WTC11 (cell line): ENCODE measurements around the gene ENTPD1. TPM values are rescaled to one million over a fixed set of nuclear protein-coding genes. Genes with fewer than 3 reads are reported as not detected.
"Not testable (repeated sequence)": the region's sequence is repeated elsewhere in the genome, so short reads cannot be mapped to it uniquely, and the experiment has no call there.

Source experiments
- ATAC-seq: fragments of 200-7000 bp; cut with Tn5 transposase; 2 replicates; pipeline ENCODE4 v1.10.0; 2021; ENCODE audit warnings: mild to moderate bottlenecking, moderate library complexity
- CTCF ChIA-PET: fragments of 300-600 bp; sonication (Branson Sonifier 250); formaldehyde crosslinking; loops from one replicate; lab custom pipeline; 2021; ENCODE audit warnings: antibody characterized with exemption; lab: Charles Lee
- POLR2A ChIA-PET: fragments of 350-600 bp; sonication (Branson Sonifier 250); formaldehyde crosslinking; loops from one replicate; lab custom pipeline; 2021; ENCODE audit warnings: antibody characterized with exemption; lab: Charles Lee
- DNase-seq: peaks from one replicate; pipeline ENCODE4 v3.0.0; 2021; ENCODE audit warnings: low spot score
- H3K27ac Mint-ChIP-seq: 2 replicates; pipeline ENCODE4 v1.8.0; 2021; ENCODE audit warnings: mixed read lengths
- H3K27me3 Mint-ChIP-seq: 2 replicates; pipeline ENCODE4 v1.8.0; 2021; ENCODE audit warnings: low read depth, mild to moderate bottlenecking, moderate library complexity, mixed read lengths
- H3K36me3 Mint-ChIP-seq: 2 replicates; pipeline ENCODE4 v1.8.0; 2021; ENCODE audit warnings: mixed read lengths
- H3K4me1 Mint-ChIP-seq: 2 replicates; pipeline ENCODE4 v1.8.0; 2022; ENCODE audit warnings: mixed read lengths
- H3K4me3 Mint-ChIP-seq: 2 replicates; pipeline ENCODE4 v1.8.0; 2021; ENCODE audit warnings: mild to moderate bottlenecking, moderate library complexity, mixed read lengths
- H3K9me3 Mint-ChIP-seq: 2 replicates; pipeline ENCODE4 v1.8.0; 2021; ENCODE audit warnings: mixed read lengths
- MAX ChIP-seq: sonication (generic); formaldehyde crosslinking; IDR thresholded peaks from 2 replicates; pipeline ENCODE4 v1.8.0; 2022; ENCODE audit warnings: mild to moderate bottlenecking, missing genetic modification reagents
- TP53 ChIP-seq: sonication (generic); formaldehyde crosslinking; IDR thresholded peaks from 2 replicates; pipeline ENCODE4 v1.8.1; 2023; ENCODE audit warnings: mild to moderate bottlenecking, missing genetic modification reagents
- ZNF671 ChIP-seq: fragments of 250-450 bp; sonication (Bioruptor Pico); IDR thresholded peaks from 2 replicates; pipeline ENCODE4 v1.8.0; 2021; ENCODE audit warnings: mild to moderate bottlenecking
- total RNA-seq: library from RNA; stranded (reverse); gene quantifications from 3 replicates; pipeline ENCODE4 v1.2.3, GENCODE V29; 2021

Gene ENTPD1
- total RNA-seq, 1 experiment from 2014 or later = 2.3 TPM

GRCh38 chr10:95909561-95909960 lies 153.6 kb downstream of the ENTPD1 start:
- no peak for ATAC-seq
- Mint-ChIP-seq H3K27me3 (peaks cover 10% of the 10 kb centered on the region), H3K4me1 (peaks cover 8% of the 10 kb centered on the region)
- CTCF ChIA-PET = no interaction called here
- no peak for TF ChIP-seq TP53 (CRISPR knock-in tag)
- TF ChIP-seq ZNF671 (CRISPR knock-in tag) = no peak
- TF ChIP-seq MAX (CRISPR knock-in tag) = no peak
- TF ChIP-seq, all 79 proteins: peak for 0
- Mint-ChIP-seq H3K36me3 (peaks cover 6% of the 10 kb centered on the region), H3K27ac (no peak overlapping the region), H3K9me3 (no peaks in the 10 kb centered on the region), H3K4me3 (no peak overlapping the region)
- DNase-seq = no peak
- POLR2A ChIA-PET = no interaction called here

- DNase-seq, H3K36me3 Mint-ChIP-seq, H3K27ac Mint-ChIP-seq, H3K4me3 Mint-ChIP-seq, H3K4me1 Mint-ChIP-seq, CTCF ChIA-PET, H3K27me3 Mint-ChIP-seq, POLR2A ChIA-PET, H3K9me3 Mint-ChIP-seq, ATAC-seq: not testable (repeated sequence)
Measured at GRCh38 chr10:95916039-95916438, 160.1 kb downstream of the ENTPD1 start.

Other genes starting within 250 kb of the ENTPD1 start
- gene SORBS1, start 194.8 kb upstream of the ENTPD1 start, total RNA-seq = 33.8 to 39.9 TPM (median 34.3 TPM) in 3 replicates
- gene ALDH18A1, start 99.5 kb upstream of the ENTPD1 start, total RNA-seq = 105 to 115 TPM (median 107 TPM) in 3 replicates
- 26.4 to 33.5 TPM (median 29.3 TPM) in 3 replicates for gene TCTN3, start 62.2 kb upstream of the ENTPD1 start, total RNA-seq
- 0.20 to 0.32 TPM (median 0.25 TPM) in 3 replicates for gene CC2D2B, start 151.8 kb downstream of the ENTPD1 start, total RNA-seq